OCI-LY7 (cell line): ENCODE data around the gene EIF4G3. TPM values are rescaled to one million over a fixed set of nuclear protein-coding genes. Genes with fewer than 3 reads are reported as not detected.

Experiments used
- BruUV-seq: library from RNA; stranded (reverse); fragments of 400-500 nt; replicated peaks from 2 replicates; lab custom pipeline; 2021; lab: Mats Ljungman, UMichigan
- CTCF ChIA-PET: fragments of 300-600 bp; sonication (Branson Sonifier 250); formaldehyde crosslinking; loops from one replicate; lab custom pipeline; 2022; ENCODE audit warnings: antibody characterized with exemption; ENCODE audit not compliant: unreplicated experiment; lab: Charles Lee
- POLR2A ChIA-PET: fragments of 300-600 bp; sonication (Branson Sonifier 250); formaldehyde crosslinking; loops from one replicate; lab custom pipeline; 2022; ENCODE audit warnings: antibody characterized with exemption; lab: Charles Lee
- DNase-seq: peaks from one replicate; pipeline ENCODE4 v3.0.0-alpha.2; 2015; ENCODE audit warnings: low spot score
- H2AFZ ChIP-seq: fragments of 200-600 bp; sonication (generic), shearing (Covaris generic); 2 replicates; pipeline ENCODE4 v1.6.1; 2014; ENCODE audit warnings: mild to moderate bottlenecking, antibody characterized with exemption, low read length, moderate library complexity
- H3K27ac ChIP-seq: fragments of 200-600 bp; sonication (generic); 2 replicates; pipeline ENCODE4 v1.5.1; 2014; ENCODE audit warnings: mixed run types, low read depth, mild to moderate bottlenecking, moderate library complexity, low read length, inconsistent platforms; ENCODE audit not compliant: poor library complexity, severe bottlenecking
- H3K36me3 ChIP-seq: fragments of 200-600 bp; sonication (generic); 2 replicates; pipeline ENCODE4 v1.6.1; 2014; ENCODE audit warnings: mild to moderate bottlenecking, antibody characterized with exemption, low read length, moderate library complexity, mixed read lengths; ENCODE audit not compliant: insufficient read depth
- H3K4me1 ChIP-seq: fragments of 200-600 bp; sonication (generic); 2 replicates; pipeline ENCODE4 v1.5.1; 2014; ENCODE audit warnings: mild to moderate bottlenecking, low read length; ENCODE audit not compliant: insufficient read depth, poor library complexity, severe bottlenecking
- H3K4me2 ChIP-seq: fragments of 200-600 bp; sonication (generic); 2 replicates; pipeline ENCODE4 v1.6.1; 2014; ENCODE audit warnings: mild to moderate bottlenecking, low read length
- H3K4me3 ChIP-seq: fragments of 200-600 bp; sonication (generic); 2 replicates; pipeline ENCODE4 v1.5.1; 2014; ENCODE audit warnings: mild to moderate bottlenecking, low read depth, low read length; ENCODE audit not compliant: poor library complexity, severe bottlenecking
- H3K79me2 ChIP-seq: fragments of 200-600 bp; sonication (generic); 2 replicates; pipeline ENCODE4 v1.6.1; 2016; ENCODE audit warnings: low read depth, mild to moderate bottlenecking, low read length, moderate library complexity, mixed read lengths; ENCODE audit not compliant: insufficient read depth
- H3K9me2 ChIP-seq: fragments of 200-600 bp; sonication (generic); 2 replicates; pipeline ENCODE4 v1.6.1; 2016; ENCODE audit warnings: mild to moderate bottlenecking, low read length, mixed read lengths; ENCODE audit not compliant: insufficient read depth
- H3K9me3 ChIP-seq: fragments of 200-600 bp; sonication (generic); 2 replicates; pipeline ENCODE4 v1.6.1; 2014; ENCODE audit warnings: mild to moderate bottlenecking, mixed run types, low read length, mixed read lengths
- H4K20me1 ChIP-seq: fragments of 200-600 bp; sonication (generic); 2 replicates; pipeline ENCODE4 v1.6.1; 2014; ENCODE audit warnings: mild to moderate bottlenecking, antibody characterized with exemption, low read length, moderate library complexity, mixed read lengths; ENCODE audit not compliant: insufficient read depth
- EZH2phosphoT487 ChIP-seq: fragments of 200-600 bp; sonication (generic); IDR thresholded peaks from 2 replicates; pipeline ENCODE4 v1.6.1; 2018; ENCODE audit warnings: low read depth, borderline replicate concordance, mild to moderate bottlenecking, mixed run types, antibody characterized with exemption, low read length, moderate library complexity, mixed read lengths
- intact Hi-C: fragments of 100-400 bp; cut with micrococcal nuclease; formaldehyde crosslinking; loops from one replicate; pipeline ENCODE4 v1.10.0; 2022; ENCODE audit not compliant: unreplicated experiment
- total RNA-seq, 2 experiments: library from RNA; depleted of rRNA in 1 of 2; stranded (reverse); fragments of >200 nt in 1 of 2; shearing (Covaris generic) in 1 of 2; gene quantifications; 2 replicates each; pipeline ENCODE4 v1.2.3, GENCODE V29; 2014 to 2022
- TF ChIP-seq, protein P1 (sequence below): fragments of 200-600 bp; sonication (generic); conservative IDR thresholded peaks from 2 replicates; pipeline ENCODE4 v1.5.1; 2014; ENCODE audit warnings: mild to moderate bottlenecking, antibody characterized with exemption, low read length, moderate library complexity, mixed read lengths

The EIF4G3 gene
- total RNA-seq, 2 experiments from 2014 or later: 28.5 to 62.1 TPM

DNA sequence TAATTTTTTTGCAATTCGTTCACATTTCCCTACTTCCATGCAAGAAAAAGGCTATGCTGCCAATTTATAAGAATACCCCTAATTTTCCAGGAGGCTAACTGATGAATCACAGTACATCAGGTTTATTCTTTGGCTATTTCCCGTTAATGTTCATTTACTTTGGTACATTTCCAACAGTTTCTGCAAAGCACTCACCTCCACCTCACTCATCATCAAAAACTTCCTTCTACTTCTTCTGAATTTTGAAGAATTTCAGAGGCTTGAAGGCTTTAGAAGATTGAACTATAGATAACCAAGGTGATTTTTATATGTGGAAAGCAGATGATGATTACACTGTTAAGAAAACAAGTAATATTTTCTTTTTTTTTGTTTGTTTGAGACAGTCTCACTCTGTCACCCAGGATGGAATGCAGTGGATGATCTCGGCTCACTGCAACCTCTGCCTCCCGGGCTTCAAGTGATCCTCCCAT, 329.1 kb downstream of the EIF4G3 start:
- no peaks in the 10 kb centered on the region for H3K79me2 ChIP-seq
- no peak overlapping the region for H2AFZ ChIP-seq
- no peaks in the 10 kb centered on the region for H3K9me3 ChIP-seq
- peaks cover 59% of the 10 kb centered on the region; the same call in 1 of the 2 replicates for H3K36me3 ChIP-seq
- H3K9me2 ChIP-seq: no peaks in the 10 kb centered on the region
- intact Hi-C loops: no loop called here
- ChIA-PET CTCF (no interaction called here), POLR2A (no interaction called here)
- H3K4me3 ChIP-seq: no peak overlapping the region
- TF ChIP-seq, protein P1, sequence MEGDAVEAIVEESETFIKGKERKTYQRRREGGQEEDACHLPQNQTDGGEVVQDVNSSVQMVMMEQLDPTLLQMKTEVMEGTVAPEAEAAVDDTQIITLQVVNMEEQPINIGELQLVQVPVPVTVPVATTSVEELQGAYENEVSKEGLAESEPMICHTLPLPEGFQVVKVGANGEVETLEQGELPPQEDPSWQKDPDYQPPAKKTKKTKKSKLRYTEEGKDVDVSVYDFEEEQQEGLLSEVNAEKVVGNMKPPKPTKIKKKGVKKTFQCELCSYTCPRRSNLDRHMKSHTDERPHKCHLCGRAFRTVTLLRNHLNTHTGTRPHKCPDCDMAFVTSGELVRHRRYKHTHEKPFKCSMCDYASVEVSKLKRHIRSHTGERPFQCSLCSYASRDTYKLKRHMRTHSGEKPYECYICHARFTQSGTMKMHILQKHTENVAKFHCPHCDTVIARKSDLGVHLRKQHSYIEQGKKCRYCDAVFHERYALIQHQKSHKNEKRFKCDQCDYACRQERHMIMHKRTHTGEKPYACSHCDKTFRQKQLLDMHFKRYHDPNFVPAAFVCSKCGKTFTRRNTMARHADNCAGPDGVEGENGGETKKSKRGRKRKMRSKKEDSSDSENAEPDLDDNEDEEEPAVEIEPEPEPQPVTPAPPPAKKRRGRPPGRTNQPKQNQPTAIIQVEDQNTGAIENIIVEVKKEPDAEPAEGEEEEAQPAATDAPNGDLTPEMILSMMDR: no peak
- no peak for TF ChIP-seq EZH2phosphoT487
- H3K4me1 ChIP-seq: no peaks in the 10 kb centered on the region
- DNase-seq: no peak
- H4K20me1 ChIP-seq: no peaks in the 10 kb centered on the region
- H3K4me2 ChIP-seq: no peak overlapping the region
- no TSS peak for BruUV-seq
- H3K27ac ChIP-seq: no peak overlapping the region

DNA sequence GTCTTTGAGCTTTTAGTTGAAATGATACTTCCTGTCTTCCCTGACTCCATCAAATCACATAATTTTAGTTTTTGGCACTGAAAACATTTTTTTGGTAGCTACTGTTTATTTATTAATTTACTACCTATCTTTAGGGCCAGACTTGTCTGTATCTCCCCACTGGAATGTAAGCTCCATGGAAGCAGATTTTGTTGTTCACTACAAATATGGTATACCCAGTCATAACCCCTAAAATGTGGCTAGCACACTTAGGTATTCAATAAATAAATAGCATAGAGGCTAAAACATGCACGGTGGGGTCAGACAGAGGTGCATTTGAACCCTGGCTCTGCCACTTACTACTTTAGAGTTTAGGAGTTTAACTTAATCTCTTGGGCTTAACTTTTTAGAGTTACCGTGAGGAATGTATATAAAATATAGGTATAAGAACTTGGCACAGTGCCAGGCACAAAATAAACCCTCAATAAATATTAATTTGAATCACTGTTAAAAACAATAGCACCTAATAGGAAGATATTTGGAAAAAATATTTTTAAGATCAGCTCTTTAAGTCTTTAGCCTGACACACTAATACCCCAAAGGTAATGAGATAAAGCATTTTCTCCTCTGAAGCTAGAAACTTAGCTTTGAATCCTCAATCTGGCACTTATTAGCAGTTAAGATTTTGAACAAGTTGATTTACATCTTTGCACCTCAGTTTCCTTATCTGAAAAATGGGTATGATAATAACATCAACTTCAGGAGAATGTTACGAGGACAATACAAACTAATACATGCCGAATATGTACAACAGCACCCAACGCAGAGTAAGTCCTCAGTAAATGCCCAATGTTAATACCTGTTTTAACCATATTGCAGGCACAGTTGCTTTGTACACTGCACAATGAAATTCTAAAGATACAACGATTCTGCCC, 330.0 kb downstream of the EIF4G3 start:
- no peak for DNase-seq
- Histone ChIP-seq H4K20me1 (no peaks in the 10 kb centered on the region), H3K4me2 (no peak overlapping the region), H3K27ac (no peak overlapping the region), H3K9me3 (no peaks in the 10 kb centered on the region), H3K9me2 (no peaks in the 10 kb centered on the region), H3K36me3 (peaks cover 52% of the 10 kb centered on the region; the same call in 1 of the 2 replicates), H2AFZ (no peak overlapping the region), H3K4me3 (no peak overlapping the region), H3K79me2 (no peaks in the 10 kb centered on the region), H3K4me1 (no peaks in the 10 kb centered on the region)
- intact Hi-C loops: no loop called here
- BruUV-seq: no TSS peak
- CTCF ChIA-PET: interaction anchor here (0.5 kb wide), 1 partner anchor 289 kb away, joined by 3 read pairs; no protein-coding TSS in a partner anchor
- POLR2A ChIA-PET: interaction anchor here (0.6 kb wide), 1 partner anchor 553 kb away, joined by 6 read pairs; no protein-coding TSS in a partner anchor
- TF ChIP-seq, protein P1: no peak
- no peak for TF ChIP-seq EZH2phosphoT487

DNA sequence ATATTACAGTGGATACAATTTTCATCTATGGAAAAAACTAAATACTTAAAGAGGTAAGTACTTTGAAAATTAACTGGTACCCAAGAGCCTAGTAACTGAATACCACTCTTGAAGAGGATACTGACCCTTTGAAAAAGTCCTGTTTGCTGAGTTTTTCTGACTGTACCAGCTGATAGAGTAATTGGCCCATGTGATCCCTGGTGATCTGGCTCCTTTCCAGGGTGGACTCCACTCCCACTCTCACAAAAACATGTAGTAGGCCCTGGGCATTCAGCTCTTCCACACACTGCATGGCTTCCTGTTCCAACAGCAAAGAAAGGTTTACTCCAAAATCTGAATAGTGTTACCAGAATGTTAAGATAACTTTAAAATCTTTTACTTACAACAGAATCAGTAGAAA, 336.0 kb downstream of the EIF4G3 start:
- POLR2A ChIA-PET: no interaction called here
- Histone ChIP-seq H3K4me1 (no peaks in the 10 kb centered on the region), H3K79me2 (no peaks in the 10 kb centered on the region), H3K4me3 (no peak overlapping the region), H3K9me3 (no peaks in the 10 kb centered on the region), H3K36me3 (peaks cover 37% of the 10 kb centered on the region; the same call in 1 of the 2 replicates), H4K20me1 (no peaks in the 10 kb centered on the region), H3K9me2 (no peaks in the 10 kb centered on the region), H3K4me2 (no peak overlapping the region), H3K27ac (no peak overlapping the region), H2AFZ (no peak overlapping the region)
- CTCF ChIA-PET: no interaction called here
- no TSS peak for BruUV-seq
- TF ChIP-seq, protein P1: no peak
- TF ChIP-seq EZH2phosphoT487: no peak
- intact Hi-C loops: no loop called here
- no peak for DNase-seq
